GM19043 (cell line): ENCODE results near the gene TTC24.

Experiments
- ATAC-seq: cut with Tn5 transposase; IDR thresholded peaks from one replicate; pipeline ENCODE4 v1.9.1; 2021; ENCODE audit warnings: low read depth; ENCODE audit not compliant: unreplicated experiment

TTC24 gene

GRCh38 chr1:156553860-156554485 is 25.6 kb upstream of the TTC24 start:
- no peak for ATAC-seq

DNA sequence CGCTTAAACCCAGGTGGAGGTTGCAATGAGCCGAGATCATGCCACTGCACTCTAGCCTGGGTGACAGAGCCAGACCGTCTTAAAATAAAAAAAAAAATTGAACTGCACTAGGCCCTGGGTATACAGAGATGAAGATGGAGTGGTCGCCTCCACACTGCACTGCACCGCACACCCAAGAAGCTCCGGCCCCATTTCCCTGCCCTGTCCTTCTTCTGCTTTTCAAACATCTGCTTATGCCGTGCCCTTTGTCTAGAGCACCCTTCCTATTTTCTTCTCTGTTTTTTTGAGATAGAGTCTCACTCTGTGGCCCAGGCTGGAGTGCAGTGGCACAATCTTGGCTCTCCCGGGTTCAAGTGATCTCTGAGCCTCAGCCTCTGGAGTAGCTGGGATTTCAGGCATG is 24.6 kb upstream of the TTC24 start:
- ATAC-seq, result no peak

GRCh38 chr1:156555715-156556114 is 23.8 kb upstream of the TTC24 start:
- ATAC-seq, result no peak

DNA sequence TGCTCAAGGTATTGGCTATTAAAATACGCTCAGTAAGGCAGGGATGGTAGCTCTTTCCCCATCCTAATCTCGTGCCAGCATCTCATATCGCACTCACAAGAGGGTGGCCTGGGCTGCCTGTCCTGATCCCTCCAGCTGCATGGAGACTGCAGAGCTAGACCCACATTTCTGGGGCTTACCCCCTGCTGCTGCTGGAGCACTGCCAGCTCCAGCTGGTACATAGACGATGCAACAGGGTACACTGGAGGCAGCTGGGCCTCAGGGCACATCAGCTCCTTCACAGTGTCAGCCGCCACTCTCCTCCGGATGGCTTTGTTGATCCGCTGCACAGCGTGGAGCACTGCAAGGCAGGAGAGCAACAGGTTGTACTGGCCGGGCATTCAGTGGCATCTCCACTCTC is 23.2 kb upstream of the TTC24 start:
- ATAC-seq, result no peak

DNA sequence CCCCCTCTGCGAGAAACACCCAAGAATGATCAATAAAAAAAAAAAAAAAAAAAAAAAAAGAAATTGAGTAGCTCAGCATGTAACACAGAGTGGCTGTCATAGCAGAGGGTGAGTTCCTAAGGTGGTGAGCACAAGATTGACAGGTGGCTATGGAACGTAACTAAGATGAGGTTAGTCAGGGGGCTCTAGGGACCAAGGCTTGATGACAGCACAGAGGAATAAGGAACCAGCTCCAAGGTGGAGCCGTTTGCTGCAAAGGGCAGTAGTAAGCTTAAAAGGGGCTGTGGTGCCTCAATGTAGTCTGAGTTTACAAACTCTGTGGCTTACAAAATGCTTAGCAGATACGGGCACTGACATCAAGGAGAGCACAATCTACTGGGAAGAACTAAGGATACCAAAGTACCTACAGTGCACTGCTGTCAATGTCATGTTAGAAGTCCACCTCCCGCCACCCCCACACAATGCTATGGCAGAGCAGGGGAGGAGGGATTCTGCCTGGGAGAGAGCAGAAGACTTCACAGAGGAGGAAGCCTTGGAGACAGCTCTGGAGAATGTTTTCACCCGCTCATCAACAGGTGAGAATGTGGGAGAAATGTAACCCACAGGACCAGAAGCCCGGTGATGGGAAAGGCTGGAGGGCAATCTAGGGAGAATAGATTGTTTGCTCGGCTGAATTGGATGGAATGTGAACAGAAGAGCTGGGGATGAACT is 20.3 kb upstream of the TTC24 start:
- ATAC-seq, result no peak

GRCh38 chr1:156559797-156560385 is 19.6 kb upstream of the TTC24 start:
- no peak for ATAC-seq

DNA sequence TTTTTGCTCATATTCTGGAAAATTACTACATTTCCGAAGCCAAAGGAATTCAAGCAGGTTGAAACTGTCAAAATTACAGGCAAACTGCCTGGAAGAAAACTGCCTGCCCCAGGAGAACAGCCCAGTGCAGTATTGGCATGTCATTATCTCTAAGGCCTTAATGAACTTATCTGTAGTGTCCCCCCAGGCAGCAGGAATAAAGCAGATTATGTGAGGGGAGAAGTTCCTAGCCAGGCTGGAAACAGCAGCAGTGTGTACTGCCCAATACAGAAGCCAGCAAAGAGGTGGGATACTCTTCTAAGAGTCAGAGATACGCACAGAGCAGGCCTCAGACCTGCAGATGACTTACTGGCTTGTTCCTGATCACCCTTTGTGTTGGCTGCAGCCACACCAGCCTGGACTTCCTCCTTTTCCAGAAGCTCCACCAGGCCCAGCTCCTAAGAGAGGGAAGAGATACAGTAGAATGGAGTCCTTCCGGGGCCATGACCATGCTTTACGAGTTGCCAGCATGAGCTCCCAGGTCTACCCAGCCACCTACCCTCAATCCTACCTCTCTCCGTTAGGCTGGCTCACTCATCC is 18.8 kb upstream of the TTC24 start:
- no peak for ATAC-seq

DNA sequence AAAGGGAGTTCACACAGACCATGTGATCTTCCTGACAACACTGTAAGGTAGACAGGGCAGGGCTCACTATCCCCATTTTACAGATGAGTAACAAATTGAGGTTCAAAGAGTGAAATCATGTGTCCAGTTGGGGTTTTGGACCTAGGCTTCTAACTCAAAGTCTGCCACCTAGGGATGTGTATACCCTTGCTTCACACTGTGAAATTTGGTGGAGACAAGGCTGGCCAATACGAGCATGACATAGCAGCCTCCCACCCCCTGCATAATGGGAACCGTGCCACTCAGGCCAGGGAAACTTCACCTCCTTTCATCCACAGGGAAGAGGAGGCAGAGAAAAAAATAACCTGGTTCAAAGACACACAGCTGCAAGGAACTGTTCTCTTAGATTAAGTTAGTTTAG is 14.0 kb upstream of the TTC24 start:
- no peak for ATAC-seq

GRCh38 chr1:156566436-156566835 is 13.1 kb upstream of the TTC24 start:
- ATAC-seq, result no peak

GRCh38 chr1:156571261-156571852 is 8.2 kb upstream of the TTC24 start:
- no peak for ATAC-seq

DNA sequence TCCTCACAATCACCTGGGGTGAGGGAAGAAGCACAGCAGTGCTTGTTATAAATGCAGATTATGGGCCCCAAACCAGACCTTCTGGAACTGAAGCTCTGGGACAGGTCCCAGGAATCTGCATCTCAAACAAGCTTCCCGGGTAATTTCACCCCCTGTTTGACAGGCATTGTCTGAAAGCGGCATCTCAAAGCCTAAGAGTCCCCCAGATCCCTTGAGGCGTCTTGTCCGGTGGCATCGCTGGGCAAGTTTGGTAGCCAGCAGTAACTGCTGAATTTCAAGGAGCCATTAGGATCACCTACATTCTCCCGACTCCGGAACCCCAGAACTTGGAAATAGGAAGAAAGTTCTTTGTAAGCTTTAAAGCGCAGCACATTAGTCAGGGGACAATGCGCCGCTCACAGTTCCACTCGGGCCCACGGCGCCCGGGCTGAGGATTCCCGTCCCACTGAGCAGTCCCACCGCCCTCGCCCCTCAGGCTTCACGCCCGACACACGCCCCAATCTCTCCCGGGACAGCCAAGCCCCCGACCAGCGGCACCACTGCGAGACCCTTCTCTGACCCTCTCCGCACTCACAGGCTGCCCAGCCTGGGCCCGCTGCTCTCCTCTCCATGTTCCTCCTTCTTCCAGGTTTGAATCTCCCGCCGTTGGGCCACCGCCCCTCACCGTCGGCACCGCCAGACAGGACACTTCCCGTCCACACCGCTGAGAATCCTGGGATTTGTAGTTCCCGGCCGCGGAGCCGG is 7.4 kb upstream of the TTC24 start, which contains the start of gene IQGAP3:
Gene IQGAP3 (minus strand): TSS at position 647 of the 744 bp plus-strand sequence. CDS start 36 bp downstream, at position 611.
- no peak for ATAC-seq

- no peak for ATAC-seq
Observed at GRCh38 chr1:156572663-156573018, 6.9 kb upstream of the TTC24 start.

DNA sequence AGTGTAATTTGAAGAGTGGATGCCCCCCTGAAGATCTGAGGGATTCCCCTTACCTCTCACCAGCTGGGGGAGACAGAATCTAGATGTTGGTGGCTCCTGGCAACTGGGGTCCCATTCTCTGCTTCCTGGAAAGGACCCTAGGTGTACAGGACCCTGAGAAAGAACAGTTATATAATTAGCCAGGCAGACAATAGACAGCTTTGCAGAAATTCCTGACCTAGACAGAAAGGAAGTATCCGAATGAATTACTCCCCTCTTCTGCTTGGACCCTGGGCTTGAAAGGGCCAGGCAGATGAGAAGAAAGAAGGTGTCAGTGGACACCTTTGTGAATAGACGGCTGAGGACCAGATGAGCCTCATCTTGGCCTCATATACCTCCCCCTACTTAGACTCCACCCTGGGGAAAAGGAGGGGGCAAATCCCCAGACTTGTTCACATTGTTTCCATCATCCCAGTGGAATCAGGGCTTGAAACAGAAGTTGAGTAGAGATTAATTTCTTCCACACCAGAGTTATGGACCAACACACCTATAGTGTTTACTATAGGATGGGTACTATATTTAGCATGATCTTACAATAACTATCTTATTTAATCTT is 5.4 kb upstream of the TTC24 start:
- no peak for ATAC-seq

DNA sequence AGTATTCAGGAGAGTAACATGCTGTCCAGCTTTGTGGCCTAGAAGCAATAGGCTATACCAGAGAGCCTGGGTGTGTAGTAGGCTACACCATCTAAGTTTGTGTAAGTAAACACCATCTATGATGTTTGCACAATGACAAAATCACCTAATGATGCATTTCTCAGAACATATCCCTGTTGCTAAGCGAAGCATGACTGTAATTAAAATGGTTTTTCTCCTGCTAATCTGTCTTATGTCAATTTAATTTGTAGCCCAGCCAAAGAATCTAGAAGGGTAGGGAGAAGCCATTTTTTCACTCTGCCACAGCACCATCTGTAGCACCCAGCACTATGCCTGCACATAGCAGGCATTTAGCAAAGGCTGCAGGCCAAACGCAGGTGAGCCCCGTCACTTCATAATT is 2.0 kb upstream of the TTC24 start:
- no peak for ATAC-seq

DNA sequence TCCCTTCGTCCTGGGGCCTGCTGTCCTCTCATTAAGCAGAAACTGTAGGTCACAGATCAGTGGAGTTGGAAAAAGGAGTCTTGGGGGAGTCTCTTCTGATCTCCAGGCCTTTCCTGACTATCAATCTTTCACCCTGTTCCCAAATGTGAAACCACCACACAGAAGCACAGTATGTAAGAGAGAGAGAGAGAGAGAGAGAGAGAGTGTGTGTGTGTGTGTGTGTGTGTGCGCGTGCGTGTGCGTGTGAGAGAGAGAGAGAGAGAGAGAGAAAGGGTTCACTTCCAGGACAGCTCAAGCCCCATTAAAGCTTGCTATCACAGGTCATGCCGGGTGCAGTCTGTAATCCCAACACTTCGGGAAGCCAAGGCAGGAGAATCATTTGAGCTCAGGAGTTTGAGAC is 1.5 kb upstream of the TTC24 start:
- no peak for ATAC-seq

DNA sequence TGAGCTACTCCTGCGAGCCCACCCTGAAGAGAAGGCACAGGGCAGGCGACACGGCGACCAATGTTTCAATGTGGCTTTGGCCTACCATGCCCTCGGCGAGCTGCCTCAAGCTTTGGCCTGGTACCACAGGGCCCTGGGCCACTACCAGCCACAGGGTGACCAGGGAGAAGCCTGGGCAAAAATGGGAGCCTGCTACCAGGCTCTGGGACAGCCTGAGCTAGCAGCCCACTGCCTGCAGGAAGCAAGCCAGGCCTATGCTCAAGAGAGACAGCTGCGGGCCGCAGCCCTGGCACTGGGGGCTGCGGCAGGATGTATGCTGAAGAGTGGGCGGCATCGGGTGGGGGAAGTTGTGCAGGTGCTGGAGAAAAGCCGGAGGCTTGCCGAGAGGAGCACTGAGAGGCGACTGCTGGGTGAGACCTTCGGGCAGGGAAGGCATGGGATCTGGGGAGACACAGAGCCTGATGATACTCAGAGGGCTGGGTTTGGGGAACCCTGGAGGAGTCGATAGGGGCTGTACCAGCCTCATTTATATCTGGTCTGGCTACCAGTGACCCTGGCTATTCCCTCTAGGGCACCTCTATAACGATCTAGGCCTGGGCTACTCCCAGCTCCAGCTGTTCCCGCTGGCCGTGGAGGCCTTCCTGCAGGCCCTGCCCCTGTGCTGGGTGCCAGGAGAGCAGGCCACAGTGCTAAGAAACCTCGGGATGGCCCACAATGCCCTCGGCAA is 2.3 kb downstream of the TTC24 start:
- no peak for ATAC-seq

- no peak for ATAC-seq
Observed at GRCh38 chr1:156582388-156583017, 3.0 kb downstream of the TTC24 start.

DNA sequence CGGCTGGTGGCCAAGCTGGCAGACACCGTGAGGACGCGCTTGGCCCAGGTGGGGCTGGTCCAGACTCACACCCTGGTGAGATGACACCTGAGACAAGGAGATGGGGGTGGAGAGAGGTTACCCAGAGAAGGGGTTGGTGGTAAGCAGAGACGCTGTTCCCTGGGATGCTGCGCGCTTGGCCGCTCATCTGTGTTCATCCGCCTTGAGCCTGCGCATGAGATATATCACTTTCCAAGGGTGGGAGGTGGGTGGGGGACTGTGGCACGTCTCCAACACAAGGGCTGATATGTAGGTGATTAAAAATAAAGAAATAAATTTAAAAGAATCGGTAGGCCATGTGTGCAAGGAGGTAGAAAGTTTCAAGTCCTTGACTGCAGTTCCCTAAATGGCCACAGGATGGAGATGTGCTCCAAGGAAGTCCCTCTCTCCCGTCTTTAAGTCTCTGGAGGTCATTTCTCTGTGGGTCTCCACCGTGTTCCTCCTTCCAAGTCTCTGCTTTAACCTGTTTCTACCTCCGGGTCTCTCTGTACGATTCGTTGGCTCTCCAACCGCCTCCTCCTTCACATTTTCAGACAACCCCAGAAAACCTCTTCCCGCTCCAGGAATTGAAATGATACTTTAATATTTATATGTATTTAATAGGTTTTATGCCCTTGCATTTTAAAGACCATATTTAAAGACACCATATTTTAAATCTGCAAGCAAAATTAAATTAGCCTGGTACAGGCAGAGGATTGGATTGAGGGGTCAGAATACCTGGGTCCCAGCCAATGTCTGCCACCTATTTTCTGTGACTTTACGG is 4.5 kb downstream of the TTC24 start:
- ATAC-seq, result no peak
